H1 (cell line): ENCODE results near the gene LDLRAD1. TPM values are rescaled to one million over a fixed set of nuclear protein-coding genes. Genes with fewer than 3 reads are reported as not detected.

ENCODE experiments used
- SP1 ChIP-seq: IDR thresholded peaks from 2 replicates; pipeline ENCODE4 v1.6.1; 2011; ENCODE audit warnings: low read depth, low read length
- SP2 ChIP-seq: IDR thresholded peaks from 2 replicates; pipeline ENCODE4 v1.6.1; 2012; ENCODE audit warnings: mild to moderate bottlenecking, low read length, inconsistent platforms
- YY1 ChIP-seq: IDR thresholded peaks from 2 replicates; pipeline ENCODE4 v1.6.1; 2011; ENCODE audit warnings: low read depth, mild to moderate bottlenecking, low read length
- polyA plus RNA-seq, 7 experiments: library from polyadenylated mRNA; depleted of rRNA in 3 of 7; stranded (reverse) in 5 of 7; unstranded in 2 of 7; fragments of >200 nt in 5 of 7; fragments of 200-250 nt in 2 of 7; gene quantifications; 1 replicate in 5 of 7; 2 replicates in 1 of 7; 4 replicates in 1 of 7; pipeline versions ENCODE4 v1.2.1 to v1.2.3, GENCODE V29; 2011 to 2013; ENCODE audit warnings: missing spikeins in 2 of 7, mixed read lengths in 2 of 7
- total RNA-seq: library from RNA; stranded (reverse); fragmentation: NEBNext Ultra II Directional; extraction: Animal tissue kit (Norgen Biotek cat#: 25700); gene quantifications from 2 replicates; pipeline ENCODE4 v1.2.1, GENCODE V29; 2021

Gene LDLRAD1
- total and polyA plus RNA-seq, 2 of the 8 experiments (the other 6 are each of a cell fraction or from before 2014, with no cell fraction given) = not detected

GRCh38 chr1:54010415-54011117 lies 7.4 kb downstream of the LDLRAD1 start (continued):
- TF ChIP-seq YY1 = no peak
- TF ChIP-seq SP1 = no peak
- no peak for TF ChIP-seq SP2
